Loucy (cell line): ENCODE results near the gene NDUFS6.

ENCODE experiments used
- EZH2phosphoT487 ChIP-seq: fragments of 200-600 bp; IDR thresholded peaks from 2 replicates; pipeline ENCODE4 v1.6.1; 2018; ENCODE audit warnings: antibody characterized with exemption, mild to moderate bottlenecking, moderate library complexity, borderline replicate concordance
- TF ChIP-seq, protein P1 (sequence below): fragments of 200-600 bp; sonication (generic); conservative IDR thresholded peaks from 2 replicates; pipeline ENCODE4 v1.5.1; 2014; ENCODE audit warnings: mild to moderate bottlenecking, antibody characterized with exemption, low read length

DNA sequence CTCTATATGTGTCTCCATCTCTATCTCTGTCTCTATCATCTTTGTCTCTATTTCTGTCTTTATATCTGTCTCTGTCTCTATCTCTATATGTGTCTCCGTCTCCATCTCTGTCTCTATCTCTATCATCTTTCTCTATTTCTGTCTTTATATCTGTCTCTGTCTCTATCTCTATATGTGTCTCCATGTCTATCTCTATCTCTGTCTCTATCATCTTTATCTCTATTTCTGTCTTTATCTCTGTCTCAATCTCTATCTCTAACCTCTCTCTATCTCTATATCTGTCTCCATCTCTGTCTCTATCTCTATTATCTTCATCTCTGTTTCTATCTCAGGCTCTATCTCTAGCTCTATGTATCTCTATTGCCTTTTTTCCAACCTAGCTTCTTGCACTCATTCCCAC lies 44.5 kb downstream of the NDUFS6 start:
- TF ChIP-seq, protein P1, sequence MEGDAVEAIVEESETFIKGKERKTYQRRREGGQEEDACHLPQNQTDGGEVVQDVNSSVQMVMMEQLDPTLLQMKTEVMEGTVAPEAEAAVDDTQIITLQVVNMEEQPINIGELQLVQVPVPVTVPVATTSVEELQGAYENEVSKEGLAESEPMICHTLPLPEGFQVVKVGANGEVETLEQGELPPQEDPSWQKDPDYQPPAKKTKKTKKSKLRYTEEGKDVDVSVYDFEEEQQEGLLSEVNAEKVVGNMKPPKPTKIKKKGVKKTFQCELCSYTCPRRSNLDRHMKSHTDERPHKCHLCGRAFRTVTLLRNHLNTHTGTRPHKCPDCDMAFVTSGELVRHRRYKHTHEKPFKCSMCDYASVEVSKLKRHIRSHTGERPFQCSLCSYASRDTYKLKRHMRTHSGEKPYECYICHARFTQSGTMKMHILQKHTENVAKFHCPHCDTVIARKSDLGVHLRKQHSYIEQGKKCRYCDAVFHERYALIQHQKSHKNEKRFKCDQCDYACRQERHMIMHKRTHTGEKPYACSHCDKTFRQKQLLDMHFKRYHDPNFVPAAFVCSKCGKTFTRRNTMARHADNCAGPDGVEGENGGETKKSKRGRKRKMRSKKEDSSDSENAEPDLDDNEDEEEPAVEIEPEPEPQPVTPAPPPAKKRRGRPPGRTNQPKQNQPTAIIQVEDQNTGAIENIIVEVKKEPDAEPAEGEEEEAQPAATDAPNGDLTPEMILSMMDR: no peak
- TF ChIP-seq EZH2phosphoT487: no peak
